ENCODE results near the gene INTS13. TPM values are rescaled to one million over a fixed set of nuclear protein-coding genes. Genes with fewer than 3 reads are reported as not detected.

Gene INTS13
- polyA plus RNA-seq, 1 of the 3 experiments (the other 2 are of a cell fraction) = 7.2 TPM

DNA sequence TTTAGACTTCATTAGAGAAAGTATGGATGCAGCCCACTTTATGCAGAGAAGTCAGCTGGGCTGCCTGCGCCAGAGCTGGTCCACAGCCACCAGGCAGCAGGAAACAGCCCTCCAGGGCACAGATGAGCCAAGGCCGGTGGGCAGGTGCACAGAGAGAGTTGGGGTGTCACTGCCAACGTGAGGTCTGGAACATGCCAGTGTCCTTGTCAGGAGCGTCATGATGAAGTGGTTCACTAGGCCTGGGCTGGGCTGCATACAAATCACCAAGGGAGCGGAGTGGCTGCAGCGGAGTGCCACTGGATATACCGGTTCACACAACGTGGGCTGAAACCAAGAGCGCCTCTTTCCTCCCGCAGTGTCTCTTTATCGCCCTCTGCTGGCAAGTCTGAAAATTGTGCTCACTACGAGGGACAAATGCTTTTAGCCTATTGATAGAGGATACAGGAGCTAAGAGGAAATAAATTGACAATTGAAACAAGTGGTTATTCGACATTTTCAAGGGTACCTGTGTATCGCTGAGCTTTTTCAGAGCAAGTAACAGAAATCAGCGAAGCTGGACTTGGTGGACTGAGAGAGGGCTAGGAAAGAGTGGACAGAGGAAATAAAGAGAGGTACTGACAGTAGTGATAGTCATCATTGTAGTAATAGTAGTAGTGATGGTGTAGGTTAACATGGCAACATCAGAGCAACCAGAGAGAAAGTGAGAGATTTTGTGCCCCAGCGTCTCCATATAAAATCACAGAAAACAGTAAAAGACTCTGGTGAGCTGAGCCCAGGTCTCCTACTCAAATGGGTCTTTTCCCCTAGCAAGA lies 52.8 kb downstream of the INTS13 start:
- no peaks in the 10 kb centered on the region for H3K36me3 ChIP-seq (replicated peaks in 1 of 2; ENCODE audit: control insufficient read depth in 1 of 2, insufficient read depth in 2 of 2, low read length in 1 of 2)

DNA sequence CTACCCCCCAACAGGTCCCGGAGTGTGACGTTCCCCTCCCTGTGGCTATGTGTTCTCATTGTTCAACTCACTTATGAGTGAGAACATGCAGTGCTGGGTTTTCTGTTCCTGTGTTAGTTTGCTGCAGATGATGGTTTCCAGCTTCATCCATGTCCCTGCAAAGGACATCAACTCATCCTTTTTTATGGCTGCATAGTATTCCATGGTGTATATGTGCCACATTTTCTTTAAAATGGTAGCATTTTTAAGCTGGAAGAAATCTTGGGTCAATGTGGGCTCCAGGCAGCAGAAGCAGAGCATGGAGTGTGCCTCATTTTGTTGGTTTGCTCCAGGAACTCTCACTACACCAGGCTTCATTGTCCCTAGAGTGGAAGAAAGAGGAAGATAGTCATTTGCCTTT lies 57.2 kb downstream of the INTS13 start:
- Histone ChIP-seq H3K9ac (no peak overlapping the region), H3K4me3 (ENCODE audit: low read depth in 2 of 2, low read length in 1 of 2) (no peak overlapping the region), H3K9me2 (no peaks in the 10 kb centered on the region), H4K20me1 (ENCODE audit: insufficient read depth) (no peaks in the 10 kb centered on the region), H3K27ac (ENCODE audit: low read depth in 2 of 2, low read length in 1 of 2) (no peak overlapping the region), H2AFZ (ENCODE audit: low read depth) (no peak overlapping the region), H3K79me2 (ENCODE audit: insufficient read depth) (no peaks in the 10 kb centered on the region), H3F3A (replicated peaks; ENCODE audit: insufficient read depth) (no peaks in the 10 kb centered on the region), H3K4me2 (no peak overlapping the region), H3K36me3 (replicated peaks in 1 of 2; ENCODE audit: control insufficient read depth in 1 of 2, insufficient read depth in 2 of 2, low read length in 1 of 2) (no peaks in the 10 kb centered on the region), H3K4me1 (ENCODE audit: control insufficient read depth in 1 of 2, insufficient read depth in 2 of 2, low read depth in 1 of 2, low read length in 1 of 2) (peaks cover 0 to 14% of the 10 kb centered on the region in 2 experiments; a peak in 2 of 4 replicates), H3K9me3 (no peaks in the 10 kb centered on the region), H3K27me3 (ENCODE audit: insufficient read depth) (no peaks in the 10 kb centered on the region)
- WGBS (ENCODE audit: low lambda C conversion rate) = 90% methylated on average over 2 of the region's 2 CpGs
- ChIA-PET POLR2A (no interaction called here), CTCF (interaction anchor here (1.3 to 2.9 kb wide), 3 partner anchors 10 to 48 kb away, joined by 4 to 9 read pairs (median 7); partner anchors contain the start of gene ITPR2)
- DNase-seq = no peak
- TF ChIP-seq, protein P1, sequence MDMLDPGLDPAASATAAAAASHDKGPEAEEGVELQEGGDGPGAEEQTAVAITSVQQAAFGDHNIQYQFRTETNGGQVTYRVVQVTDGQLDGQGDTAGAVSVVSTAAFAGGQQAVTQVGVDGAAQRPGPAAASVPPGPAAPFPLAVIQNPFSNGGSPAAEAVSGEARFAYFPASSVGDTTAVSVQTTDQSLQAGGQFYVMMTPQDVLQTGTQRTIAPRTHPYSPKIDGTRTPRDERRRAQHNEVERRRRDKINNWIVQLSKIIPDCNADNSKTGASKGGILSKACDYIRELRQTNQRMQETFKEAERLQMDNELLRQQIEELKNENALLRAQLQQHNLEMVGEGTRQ (IDR thresholded peaks at IDR 0.05; ENCODE audit: borderline replicate concordance, low read depth, low read length) = no peak
- TF ChIP-seq GATA2 (CRISPR knock-in tag; IDR thresholded peaks at IDR 0.05) = no peak
- TF ChIP-seq, protein P2, sequence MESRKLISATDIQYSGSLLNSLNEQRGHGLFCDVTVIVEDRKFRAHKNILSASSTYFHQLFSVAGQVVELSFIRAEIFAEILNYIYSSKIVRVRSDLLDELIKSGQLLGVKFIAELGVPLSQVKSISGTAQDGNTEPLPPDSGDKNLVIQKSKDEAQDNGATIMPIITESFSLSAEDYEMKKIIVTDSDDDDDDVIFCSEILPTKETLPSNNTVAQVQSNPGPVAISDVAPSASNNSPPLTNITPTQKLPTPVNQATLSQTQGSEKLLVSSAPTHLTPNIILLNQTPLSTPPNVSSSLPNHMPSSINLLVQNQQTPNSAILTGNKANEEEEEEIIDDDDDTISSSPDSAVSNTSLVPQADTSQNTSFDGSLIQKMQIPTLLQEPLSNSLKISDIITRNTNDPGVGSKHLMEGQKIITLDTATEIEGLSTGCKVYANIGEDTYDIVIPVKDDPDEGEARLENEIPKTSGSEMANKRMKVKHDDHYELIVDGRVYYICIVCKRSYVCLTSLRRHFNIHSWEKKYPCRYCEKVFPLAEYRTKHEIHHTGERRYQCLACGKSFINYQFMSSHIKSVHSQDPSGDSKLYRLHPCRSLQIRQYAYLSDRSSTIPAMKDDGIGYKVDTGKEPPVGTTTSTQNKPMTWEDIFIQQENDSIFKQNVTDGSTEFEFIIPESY (IDR thresholded peaks at IDR 0.05; ENCODE audit: borderline replicate concordance, low read depth) = no peak
- TF ChIP-seq CHD2 (IDR thresholded peaks at IDR 0.05; ENCODE audit: low read length, partially characterized antibody) = no peak
- no peak for TF ChIP-seq GABPA (IDR thresholded peaks at IDR 0.05; ENCODE audit: low read depth)

More for the DNA sequence above, 52.8 kb downstream of the INTS13 start:
- no peaks in the 10 kb centered on the region for H3K79me2 ChIP-seq (ENCODE audit: insufficient read depth)
- no peaks in the 10 kb centered on the region for H3K27me3 ChIP-seq (ENCODE audit: insufficient read depth)
- TF ChIP-seq SMC3 (IDR thresholded peaks at IDR 0.05; ENCODE audit: low read depth, low read length) (peak; percentile 89), FOXM1 (IDR thresholded peaks at IDR 0.05; ENCODE audit: low read depth) (no peak), NRF1 (IDR thresholded peaks at IDR 0.05; ENCODE audit: low read depth, low read length) (no peak), RCOR1 (IDR thresholded peaks at IDR 0.05; ENCODE audit: low read length) (peak; percentile 54; the same call in 1 of the 2 replicates), GABPA (IDR thresholded peaks at IDR 0.05; ENCODE audit: low read depth) (no peak), RFX5 (IDR thresholded peaks at IDR 0.05; ENCODE audit: low read length) (no peak), POLR2AphosphoS5 (IDR thresholded peaks at IDR 0.05; ENCODE audit: low read depth, low read length) (no peak), MXI1 (IDR thresholded peaks at IDR 0.05; ENCODE audit: low read depth, low read length) (peak; percentile 71; the same call in 1 of the 2 replicates), JUND (IDR thresholded peaks at IDR 0.05) (no peak), RAD21 (IDR thresholded peaks at IDR 0.05; ENCODE audit: low read length) (peak; percentile 95), YY1 (IDR thresholded peaks at IDR 0.05; ENCODE audit: low read depth) (no peak), CHD2 (IDR thresholded peaks at IDR 0.05; ENCODE audit: low read length, partially characterized antibody) (peak; percentile 19)
- TF ChIP-seq, protein P1 (IDR thresholded peaks at IDR 0.05; ENCODE audit: borderline replicate concordance, low read depth, low read length) = no peak
- TF ChIP-seq, protein P3, sequence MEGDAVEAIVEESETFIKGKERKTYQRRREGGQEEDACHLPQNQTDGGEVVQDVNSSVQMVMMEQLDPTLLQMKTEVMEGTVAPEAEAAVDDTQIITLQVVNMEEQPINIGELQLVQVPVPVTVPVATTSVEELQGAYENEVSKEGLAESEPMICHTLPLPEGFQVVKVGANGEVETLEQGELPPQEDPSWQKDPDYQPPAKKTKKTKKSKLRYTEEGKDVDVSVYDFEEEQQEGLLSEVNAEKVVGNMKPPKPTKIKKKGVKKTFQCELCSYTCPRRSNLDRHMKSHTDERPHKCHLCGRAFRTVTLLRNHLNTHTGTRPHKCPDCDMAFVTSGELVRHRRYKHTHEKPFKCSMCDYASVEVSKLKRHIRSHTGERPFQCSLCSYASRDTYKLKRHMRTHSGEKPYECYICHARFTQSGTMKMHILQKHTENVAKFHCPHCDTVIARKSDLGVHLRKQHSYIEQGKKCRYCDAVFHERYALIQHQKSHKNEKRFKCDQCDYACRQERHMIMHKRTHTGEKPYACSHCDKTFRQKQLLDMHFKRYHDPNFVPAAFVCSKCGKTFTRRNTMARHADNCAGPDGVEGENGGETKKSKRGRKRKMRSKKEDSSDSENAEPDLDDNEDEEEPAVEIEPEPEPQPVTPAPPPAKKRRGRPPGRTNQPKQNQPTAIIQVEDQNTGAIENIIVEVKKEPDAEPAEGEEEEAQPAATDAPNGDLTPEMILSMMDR (IDR thresholded peaks at IDR 0.05) = peak; percentile 94
- H3K9me3 ChIP-seq = no peaks in the 10 kb centered on the region
- WGBS (ENCODE audit: low lambda C conversion rate) = 16% methylated on average over 16 of the region's 16 CpGs
- ChIA-PET POLR2A (interaction anchor here (1.0 to 1.4 kb wide), 3 partner anchors 15 to 137 kb away, joined by 3 read pairs; partner anchors contain the start of genes ITPR2 and MED21), CTCF (interaction anchor here (0.6 to 3.8 kb wide), 49 partner anchors 9 to 765 kb away, joined by 3 to 70 read pairs (median 6); partner anchors contain the start of genes ITPR2, MED21 and TM7SF3)
- DNase-seq = peak; percentile 73
- no peaks in the 10 kb centered on the region for H3K9me2 ChIP-seq
- no peak overlapping the region; a peak in 1 of 4 replicates for H3K4me3 ChIP-seq (ENCODE audit: low read depth in 2 of 2, low read length in 1 of 2)
- H4K20me1 ChIP-seq (ENCODE audit: insufficient read depth) = no peaks in the 10 kb centered on the region
- no peak overlapping the region for H2AFZ ChIP-seq (ENCODE audit: low read depth)
- no peaks in the 10 kb centered on the region for H3F3A ChIP-seq (replicated peaks; ENCODE audit: insufficient read depth)
- H3K9ac ChIP-seq = no peak overlapping the region
- peak overlapping the region in 1 of 2 experiments; percentile 60; a peak in 1 of 4 replicates for H3K27ac ChIP-seq (ENCODE audit: low read depth in 2 of 2, low read length in 1 of 2)
- H3K4me1 ChIP-seq (ENCODE audit: control insufficient read depth in 1 of 2, insufficient read depth in 2 of 2, low read depth in 1 of 2, low read length in 1 of 2) = peaks cover 0 to 4% of the 10 kb centered on the region in 2 experiments; a peak in 1 of 4 replicates
- peak overlapping the region; percentile 55; the same call in 1 of the 2 replicates for H3K4me2 ChIP-seq

Measured in SK-N-SH (cell line).